Neural cell (in vitro differentiated cells): Measurements from ENCODE around the gene ONECUT2. TPM values are rescaled to one million over a fixed set of nuclear protein-coding genes. Genes with fewer than 3 reads are reported as not detected.

ENCODE experiments used
- H2AFZ ChIP-seq: fragments of 200-600, 300-800 bp; sonication (generic), shearing (Covaris generic); 2 replicates; pipeline ENCODE4 v1.6.0; 2014; ENCODE audit warnings: low read depth, mild to moderate bottlenecking, antibody characterized with exemption, low read length, moderate library complexity
- H3F3A ChIP-seq: fragments of 200-600 bp; shearing (Covaris generic); 2 replicates; pipeline ENCODE4 v1.6.1; 2016; ENCODE audit warnings: mild to moderate bottlenecking, moderate library complexity, mixed read lengths, antibody characterized with exemption, low read length; ENCODE audit not compliant: insufficient read depth, poor library complexity, severe bottlenecking
- H3K27ac ChIP-seq: fragments of 200-600, 300-800 bp; sonication (generic), shearing (Covaris generic); 2 replicates; pipeline ENCODE4 v1.5.1; 2014; ENCODE audit warnings: mild to moderate bottlenecking, low read length, moderate library complexity
- H3K27me3 ChIP-seq: fragments of 300-800, 200-600 bp; sonication (generic), shearing (Covaris generic); 2 replicates; pipeline ENCODE4 v1.6.0; 2014; ENCODE audit warnings: mild to moderate bottlenecking, low read depth, low read length, moderate library complexity; ENCODE audit not compliant: insufficient read depth
- H3K36me3 ChIP-seq: fragments of 300-800, 200-600 bp; sonication (generic), shearing (Covaris generic); 2 replicates; pipeline ENCODE4 v1.5.1; 2014; ENCODE audit warnings: mild to moderate bottlenecking, antibody characterized with exemption, low read length, moderate library complexity; ENCODE audit not compliant: insufficient read depth
- H3K4me2 ChIP-seq: fragments of 300-800, 200-600 bp; sonication (generic), shearing (Covaris generic); 2 replicates; pipeline ENCODE4 v1.6.0; 2014; ENCODE audit warnings: mild to moderate bottlenecking, low read length
- H3K4me3 ChIP-seq: fragments of 300-800, 200-600 bp; sonication (generic), shearing (Covaris generic); 2 replicates; pipeline ENCODE4 v1.5.1; 2014; ENCODE audit warnings: mild to moderate bottlenecking, low read length, moderate library complexity
- H3K79me2 ChIP-seq: fragments of 200-600 bp; shearing (Covaris generic); replicated peaks from 2 replicates; pipeline ENCODE4 v1.6.0; 2014; ENCODE audit warnings: mild to moderate bottlenecking, low read length, moderate library complexity; ENCODE audit not compliant: insufficient read depth
- H3K9ac ChIP-seq: fragments of 300-800, 200-600 bp; sonication (generic), shearing (Covaris generic); 2 replicates; pipeline ENCODE4 v1.6.1; 2016; ENCODE audit warnings: mild to moderate bottlenecking, low read length, mixed read lengths
- H3K9me2 ChIP-seq: fragments of 200-600 bp; shearing (Covaris generic); 2 replicates; pipeline ENCODE4 v1.6.1; 2016; ENCODE audit warnings: mild to moderate bottlenecking, low read length, mixed read lengths; ENCODE audit not compliant: insufficient read depth
- H3K9me3 ChIP-seq: fragments of 200-600, 300-800 bp; sonication (generic), shearing (Covaris generic); 2 replicates; pipeline ENCODE4 v1.6.1; 2016; ENCODE audit warnings: mild to moderate bottlenecking, mixed run types, low read length, moderate library complexity, mixed read lengths
- H4K20me1 ChIP-seq: fragments of 200-600 bp; shearing (Covaris generic); 2 replicates; pipeline ENCODE4 v1.6.1; 2016; ENCODE audit warnings: mild to moderate bottlenecking, mixed run types; ENCODE audit not compliant: insufficient read depth
- CTCF ChIP-seq: fragments of 450-650 bp; IDR thresholded peaks from 2 replicates; pipeline ENCODE4 v1.5.1; 2014; ENCODE audit warnings: antibody characterized with exemption, mild to moderate bottlenecking, moderate library complexity; ENCODE audit not compliant: poor library complexity, severe bottlenecking
- EP300 ChIP-seq: fragments of 450-650 bp; conservative IDR thresholded peaks from 2 replicates; pipeline ENCODE4 v1.6.1; 2014; ENCODE audit warnings: antibody characterized with exemption, mild to moderate bottlenecking, moderate library complexity; ENCODE audit not compliant: poor library complexity, severe bottlenecking
- EZH2 ChIP-seq: fragments of 200-600, 300-800 bp; shearing (Covaris generic), sonication (generic); IDR thresholded peaks from 2 replicates; pipeline ENCODE4 v1.6.1; 2014; ENCODE audit warnings: antibody characterized with exemption, low read length, borderline replicate concordance, mild to moderate bottlenecking; ENCODE audit not compliant: insufficient read depth, poor library complexity, severe bottlenecking
- MXI1 ChIP-seq: fragments of 450-650 bp; conservative IDR thresholded peaks from 2 replicates; pipeline ENCODE4 v1.6.1; 2014; ENCODE audit warnings: antibody characterized with exemption, mild to moderate bottlenecking; ENCODE audit not compliant: poor library complexity, severe bottlenecking
- POLR2AphosphoS5 ChIP-seq: IDR thresholded peaks from 2 replicates; pipeline ENCODE4 v1.6.1; 2012
- RAD21 ChIP-seq: fragments of 450-650 bp; conservative IDR thresholded peaks from 2 replicates; pipeline ENCODE4 v1.6.1; 2014; ENCODE audit warnings: antibody characterized with exemption, mild to moderate bottlenecking, moderate library complexity
- SMC3 ChIP-seq: fragments of 450-650 bp; conservative IDR thresholded peaks from 2 replicates; pipeline ENCODE4 v1.6.1; 2014; ENCODE audit warnings: antibody characterized with exemption, mild to moderate bottlenecking, moderate library complexity; ENCODE audit not compliant: poor library complexity
- TAF1 ChIP-seq: IDR thresholded peaks from 2 replicates; pipeline ENCODE4 v1.6.1; 2012; ENCODE audit warnings: low read depth
- polyA plus RNA-seq: library from polyadenylated mRNA; depleted of rRNA; stranded (reverse); fragments of >200 nt; gene quantifications from 2 replicates; pipeline ENCODE4 v1.2.3, GENCODE V29; 2014
- TF ChIP-seq, protein P1 (sequence below): IDR thresholded peaks from 2 replicates; pipeline ENCODE4 v1.6.1; 2012; ENCODE audit warnings: borderline replicate concordance

The ONECUT2 gene
- polyA plus RNA-seq, 1 donor from 2014 or later, result 4.3 TPM

GRCh38 chr18:57475408-57475807 is 40.2 kb downstream of the ONECUT2 start:
- H3K27me3 ChIP-seq, result no peaks in the 10 kb centered on the region
- no peaks in the 10 kb centered on the region for H3K79me2 ChIP-seq
- H3K9ac ChIP-seq, result no peak overlapping the region
- no peaks in the 10 kb centered on the region for H3K36me3 ChIP-seq
- H3K9me2 ChIP-seq, result no peaks in the 10 kb centered on the region
- TF ChIP-seq, protein P1, sequence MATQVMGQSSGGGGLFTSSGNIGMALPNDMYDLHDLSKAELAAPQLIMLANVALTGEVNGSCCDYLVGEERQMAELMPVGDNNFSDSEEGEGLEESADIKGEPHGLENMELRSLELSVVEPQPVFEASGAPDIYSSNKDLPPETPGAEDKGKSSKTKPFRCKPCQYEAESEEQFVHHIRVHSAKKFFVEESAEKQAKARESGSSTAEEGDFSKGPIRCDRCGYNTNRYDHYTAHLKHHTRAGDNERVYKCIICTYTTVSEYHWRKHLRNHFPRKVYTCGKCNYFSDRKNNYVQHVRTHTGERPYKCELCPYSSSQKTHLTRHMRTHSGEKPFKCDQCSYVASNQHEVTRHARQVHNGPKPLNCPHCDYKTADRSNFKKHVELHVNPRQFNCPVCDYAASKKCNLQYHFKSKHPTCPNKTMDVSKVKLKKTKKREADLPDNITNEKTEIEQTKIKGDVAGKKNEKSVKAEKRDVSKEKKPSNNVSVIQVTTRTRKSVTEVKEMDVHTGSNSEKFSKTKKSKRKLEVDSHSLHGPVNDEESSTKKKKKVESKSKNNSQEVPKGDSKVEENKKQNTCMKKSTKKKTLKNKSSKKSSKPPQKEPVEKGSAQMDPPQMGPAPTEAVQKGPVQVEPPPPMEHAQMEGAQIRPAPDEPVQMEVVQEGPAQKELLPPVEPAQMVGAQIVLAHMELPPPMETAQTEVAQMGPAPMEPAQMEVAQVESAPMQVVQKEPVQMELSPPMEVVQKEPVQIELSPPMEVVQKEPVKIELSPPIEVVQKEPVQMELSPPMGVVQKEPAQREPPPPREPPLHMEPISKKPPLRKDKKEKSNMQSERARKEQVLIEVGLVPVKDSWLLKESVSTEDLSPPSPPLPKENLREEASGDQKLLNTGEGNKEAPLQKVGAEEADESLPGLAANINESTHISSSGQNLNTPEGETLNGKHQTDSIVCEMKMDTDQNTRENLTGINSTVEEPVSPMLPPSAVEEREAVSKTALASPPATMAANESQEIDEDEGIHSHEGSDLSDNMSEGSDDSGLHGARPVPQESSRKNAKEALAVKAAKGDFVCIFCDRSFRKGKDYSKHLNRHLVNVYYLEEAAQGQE, result no peak
- TF ChIP-seq EP300 (no peak), EZH2 (no peak), TAF1 (no peak), POLR2AphosphoS5 (no peak), RAD21 (no peak), SMC3 (no peak), CTCF (no peak), MXI1 (no peak)
- H3K4me3 ChIP-seq, result no peak overlapping the region
- H4K20me1 ChIP-seq, result no peaks in the 10 kb centered on the region
- no peak overlapping the region for H3K27ac ChIP-seq
- no peak overlapping the region for H3K4me2 ChIP-seq
- H3F3A ChIP-seq, result no peaks in the 10 kb centered on the region
- no peaks in the 10 kb centered on the region for H3K9me3 ChIP-seq
- no peak overlapping the region for H2AFZ ChIP-seq

GRCh38 chr18:57475903-57476302 is 40.7 kb downstream of the ONECUT2 start:
- H3K4me2 ChIP-seq, result no peak overlapping the region
- H3K27me3 ChIP-seq, result no peaks in the 10 kb centered on the region
- no peaks in the 10 kb centered on the region for H4K20me1 ChIP-seq
- H3K36me3 ChIP-seq, result no peaks in the 10 kb centered on the region
- H3K9me2 ChIP-seq, result no peaks in the 10 kb centered on the region
- H3K79me2 ChIP-seq, result no peaks in the 10 kb centered on the region
- no peak overlapping the region for H3K27ac ChIP-seq
- H3K4me3 ChIP-seq, result no peak overlapping the region
- H3K9me3 ChIP-seq, result no peaks in the 10 kb centered on the region
- TF ChIP-seq POLR2AphosphoS5, result no peak
- no peak for TF ChIP-seq EZH2
- TF ChIP-seq SMC3, result no peak
- no peak for TF ChIP-seq EP300
- TF ChIP-seq, protein P1, result no peak
- TF ChIP-seq MXI1, result no peak
- no peak for TF ChIP-seq RAD21
- no peak for TF ChIP-seq CTCF
- no peak for TF ChIP-seq TAF1
- no peak overlapping the region for H2AFZ ChIP-seq
- no peaks in the 10 kb centered on the region for H3F3A ChIP-seq
- no peak overlapping the region for H3K9ac ChIP-seq
